Thoracic aorta (tissue), 2 donors: ENCODE measurements around the gene PARP9. TPM values are rescaled to one million over a fixed set of nuclear protein-coding genes. Genes with fewer than 3 reads are reported as not detected.

Experiments used
- ATAC-seq: fragments of 150-250 bp; one replicate; pipeline ENCODE4 v1.8.0; 2017; ENCODE audit warnings: low read depth; ENCODE audit not compliant: insufficient number of reproducible peaks, low FRiP score
- DNase-seq: peaks from one replicate; pipeline ENCODE4 v3.0.0-alpha.2; 2020; ENCODE audit warnings: low spot score
- H3K27ac ChIP-seq, 2 donors: fragments of 200-600 bp; sonication (generic); 1 replicate in 1 of 2; 2 replicates in 1 of 2; pipeline ENCODE4 v1.5.1; 2016; ENCODE audit warnings: mild to moderate bottlenecking in 2 of 2, moderate library complexity in 2 of 2
- H3K27me3 ChIP-seq: fragments of 200-600 bp; sonication (generic); replicated peaks from 2 replicates; pipeline ENCODE4 v1.6.0; 2016; ENCODE audit warnings: mild to moderate bottlenecking; ENCODE audit not compliant: insufficient read depth
- H3K36me3 ChIP-seq: fragments of 200-600 bp; sonication (generic); one replicate; pipeline ENCODE4 v1.5.1; 2016
- H3K4me1 ChIP-seq, 2 donors: fragments of 200-600 bp; sonication (generic); 1 replicate in 1 of 2; 2 replicates in 1 of 2; pipeline versions ENCODE4 v1.5.1 to v1.6.0; 2016; ENCODE audit warnings: low read depth in 2 of 2, mild to moderate bottlenecking in 1 of 2; ENCODE audit not compliant: control insufficient read depth in 1 of 2
- H3K4me3 ChIP-seq: fragments of 200-600 bp; sonication (generic); 2 replicates; pipeline ENCODE4 v1.5.1; 2016; ENCODE audit warnings: mild to moderate bottlenecking
- H3K9me3 ChIP-seq: fragments of 200-600 bp; sonication (generic); 2 replicates; pipeline ENCODE4 v1.5.1; 2016
- CTCF ChIP-seq: fragments of 200-600 bp; sonication (generic); IDR thresholded peaks from one replicate; pipeline ENCODE4 v1.5.1; 2019; ENCODE audit warnings: antibody characterized with exemption
- total RNA-seq, 2 donors: library from RNA; depleted of rRNA; stranded (reverse); fragments of >200 nt; gene quantifications; one replicate each; pipeline versions ENCODE4 v1.1.0 to v1.2.3, GENCODE V29; 2016

PARP9 gene
- total RNA-seq, 2 donors from 2014 or later: 31.8 to 38.0 TPM

DNA sequence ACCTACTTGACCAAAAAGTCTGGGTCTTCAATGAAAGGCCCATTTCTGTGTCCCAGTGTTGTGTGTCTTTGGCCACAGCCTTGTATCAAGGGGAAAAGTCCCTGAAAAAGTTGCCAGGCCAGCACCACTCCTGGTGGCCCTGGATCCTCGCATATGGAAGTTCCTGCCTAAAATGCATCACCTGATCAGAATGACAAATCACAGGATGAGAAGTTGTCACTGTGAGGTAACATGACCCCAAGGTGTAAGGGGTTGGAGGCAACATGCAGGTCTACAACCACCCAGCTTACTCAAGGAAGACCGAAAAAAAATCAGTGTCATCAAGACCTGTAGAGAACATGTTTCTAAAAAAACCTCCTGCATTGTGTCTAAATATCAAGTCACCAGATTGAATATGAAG is 39.0 kb upstream of the PARP9 start:
- H3K36me3 ChIP-seq: no peaks in the 10 kb centered on the region
- H3K4me3 ChIP-seq: no peak overlapping the region
- TF ChIP-seq CTCF: no peak
- H3K4me1 ChIP-seq: no peaks in the 10 kb centered on the region
- H3K27me3 ChIP-seq: no peaks in the 10 kb centered on the region
- no peaks in the 10 kb centered on the region for H3K9me3 ChIP-seq
- H3K27ac ChIP-seq: no peak overlapping the region
- DNase-seq (no peak), ATAC-seq (no peak)

DNA sequence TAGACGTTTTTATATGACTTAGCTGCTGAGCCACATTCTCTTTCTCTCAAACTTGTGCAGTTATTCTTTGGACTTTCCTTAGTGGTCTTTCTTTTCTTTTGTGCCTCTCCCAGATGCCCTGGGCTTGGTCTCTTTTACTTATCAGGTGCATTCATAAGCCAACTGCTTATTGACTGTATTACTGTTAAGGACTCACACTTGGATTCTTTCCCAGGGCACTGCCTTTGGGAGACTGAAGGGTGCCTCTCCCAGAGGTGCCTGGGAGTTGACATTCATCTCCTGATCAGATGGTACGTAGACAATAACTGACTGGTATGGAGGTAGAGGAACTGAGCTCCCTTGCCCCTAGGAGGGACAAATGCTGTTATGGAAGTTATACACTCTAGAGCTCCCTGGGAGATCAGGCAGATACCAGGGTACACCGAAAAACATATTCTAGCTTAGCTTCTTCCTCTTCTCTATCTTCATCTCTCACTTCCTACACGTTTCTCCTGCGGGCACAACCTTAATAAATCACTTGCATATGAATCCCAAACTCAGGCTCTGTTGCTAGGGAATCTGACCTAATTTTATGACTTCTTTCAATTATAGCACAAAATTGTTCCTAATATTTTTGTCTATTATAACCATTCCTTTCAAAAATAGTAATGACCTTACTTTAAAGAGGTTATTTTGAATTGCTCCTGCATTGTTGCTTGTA is 38.1 kb upstream of the PARP9 start:
- Histone ChIP-seq H3K36me3 (no peaks in the 10 kb centered on the region), H3K27me3 (no peaks in the 10 kb centered on the region), H3K4me1 (no peaks in the 10 kb centered on the region), H3K27ac (no peak overlapping the region), H3K9me3 (no peaks in the 10 kb centered on the region), H3K4me3 (no peak overlapping the region)
- DNase-seq (no peak), ATAC-seq (no peak)
- TF ChIP-seq CTCF: no peak

DNA sequence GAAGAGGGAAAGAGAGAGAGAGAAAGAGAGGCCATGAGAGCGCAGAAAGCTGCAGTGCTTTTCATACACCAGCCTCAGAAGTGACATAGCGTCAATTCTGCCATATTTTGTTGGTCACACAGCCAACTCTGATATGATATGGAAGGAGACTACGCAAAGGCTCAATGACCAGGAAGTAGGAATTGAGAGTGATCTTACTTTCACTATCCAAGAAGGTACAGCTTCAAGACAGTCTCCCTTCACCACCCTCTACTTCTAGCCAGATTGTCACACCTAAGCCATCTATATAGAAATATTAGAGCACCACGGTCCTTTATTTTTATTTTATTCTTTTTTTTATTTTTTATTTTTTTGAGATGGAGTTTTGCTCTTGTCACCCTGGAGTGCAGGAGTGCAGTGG is 34.5 kb upstream of the PARP9 start:
- H3K9me3 ChIP-seq: no peaks in the 10 kb centered on the region
- H3K27ac ChIP-seq: no peak overlapping the region
- H3K4me3 ChIP-seq: no peak overlapping the region
- no peak for TF ChIP-seq CTCF
- H3K36me3 ChIP-seq: no peaks in the 10 kb centered on the region
- DNase-seq (no peak), ATAC-seq (no peak)
- no peaks in the 10 kb centered on the region for H3K4me1 ChIP-seq
- H3K27me3 ChIP-seq: no peaks in the 10 kb centered on the region

DNA sequence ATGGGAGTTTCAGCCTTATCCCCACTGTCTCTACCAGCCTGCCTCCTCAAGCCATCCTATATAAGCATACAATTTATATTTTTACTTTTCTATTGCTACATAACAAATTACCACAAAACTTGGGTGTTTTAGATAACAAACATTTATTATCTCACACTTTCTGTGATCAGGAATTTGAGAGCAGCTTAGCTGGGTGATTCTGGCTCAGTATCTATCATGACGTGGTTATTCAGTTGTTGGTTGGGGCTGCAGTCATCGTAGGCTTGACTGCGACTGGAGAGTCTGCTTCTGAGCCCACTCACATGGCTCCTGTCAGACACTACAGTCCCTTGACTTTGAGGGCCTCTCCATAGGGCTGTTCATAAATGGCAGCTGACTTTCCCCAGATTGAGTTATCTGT is 34.1 kb upstream of the PARP9 start:
- H3K4me1 ChIP-seq: no peaks in the 10 kb centered on the region
- no peak for DNase-seq
- TF ChIP-seq CTCF: no peak
- no peaks in the 10 kb centered on the region for H3K9me3 ChIP-seq
- H3K4me3 ChIP-seq: no peak overlapping the region
- no peaks in the 10 kb centered on the region for H3K27me3 ChIP-seq
- H3K27ac ChIP-seq: no peak overlapping the region
- no peak for ATAC-seq
- H3K36me3 ChIP-seq: no peaks in the 10 kb centered on the region

DNA sequence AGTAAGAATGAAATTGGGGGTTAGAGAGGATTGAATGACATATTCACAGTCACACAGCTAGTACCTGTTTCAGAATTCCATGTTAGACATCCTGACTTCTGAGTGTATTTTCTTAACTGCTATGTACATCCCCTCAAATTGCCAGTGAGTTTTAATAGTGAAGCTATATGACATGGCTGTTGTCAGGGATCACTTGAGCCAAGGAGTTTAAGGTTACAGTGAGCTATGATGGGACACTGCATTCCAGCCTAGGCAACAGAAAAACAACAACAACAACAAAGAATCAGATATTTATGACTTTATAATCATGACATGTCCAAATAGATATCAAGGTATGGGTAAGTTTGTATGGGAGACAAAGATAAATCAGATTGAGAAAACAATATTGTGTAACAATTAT is 29.9 kb upstream of the PARP9 start:
- no peak for DNase-seq
- Histone ChIP-seq H3K4me3 (no peak overlapping the region), H3K36me3 (no peaks in the 10 kb centered on the region), H3K27me3 (no peaks in the 10 kb centered on the region), H3K9me3 (no peaks in the 10 kb centered on the region), H3K27ac (no peak overlapping the region), H3K4me1 (no peaks in the 10 kb centered on the region)
- ATAC-seq: no peak
- TF ChIP-seq CTCF: no peak
